ENCODE results near the gene C12orf57.

The C12orf57 gene

GRCh38 chr12:6919588-6919987, 24.2 kb upstream of the C12orf57 start:
- no peak for DNase-seq

GRCh38 chr12:6921539-6921938, 22.3 kb upstream of the C12orf57 start:
- no peak for DNase-seq

- no peak for DNase-seq
Observed at GRCh38 chr12:6921996-6922946, 21.6 kb upstream of the C12orf57 start.

- no peak for DNase-seq
Observed at GRCh38 chr12:6923003-6923732, 20.7 kb upstream of the C12orf57 start.

- DNase-seq = peak; percentile 41
Observed at GRCh38 chr12:6923851-6924250, 20.0 kb upstream of the C12orf57 start.

GRCh38 chr12:6925239-6925539, 18.6 kb upstream of the C12orf57 start:
- DNase-seq = no peak

- DNase-seq = peak; percentile 85
Observed at GRCh38 chr12:6925540-6926279, 18.1 kb upstream of the C12orf57 start.

- peak; percentile 95 for DNase-seq
Observed at GRCh38 chr12:6927379-6928021, 16.3 kb upstream of the C12orf57 start, which contains the start of gene ATN1. ATN1 (plus strand) TSS chr12:6927959; CDS start chr12:6934002, 6,043 bp downstream.

- peak; percentile 59 for DNase-seq
Observed at GRCh38 chr12:6928022-6928702, 15.7 kb upstream of the C12orf57 start.

GRCh38 chr12:6928703-6929407, 15.0 kb upstream of the C12orf57 start:
- peak; percentile 31 for DNase-seq

- DNase-seq = peak; percentile 41
Observed at GRCh38 chr12:6929466-6930452, 14.1 kb upstream of the C12orf57 start.

- no peak for DNase-seq
Observed at GRCh38 chr12:6932766-6933165, 11.1 kb upstream of the C12orf57 start.

GRCh38 chr12:6934110-6934509, 9.7 kb upstream of the C12orf57 start:
- no peak for DNase-seq

- no peak for DNase-seq
Observed at GRCh38 chr12:6935371-6936193, 8.2 kb upstream of the C12orf57 start.

GRCh38 chr12:6936194-6936635, 7.6 kb upstream of the C12orf57 start:
- no peak for DNase-seq

- DNase-seq = peak; percentile 75
Observed at GRCh38 chr12:6936636-6937480, 7.0 kb upstream of the C12orf57 start.

GRCh38 chr12:6937481-6938352, 6.1 kb upstream of the C12orf57 start:
- DNase-seq = peak; percentile 95

All from left hindlimb (tissue), 1 donor.